HG03520 (cell line): ENCODE measurements around the gene SND1.

ENCODE experiments used
- ATAC-seq: cut with Tn5 transposase; IDR thresholded peaks from one replicate; pipeline ENCODE4 v1.9.1; 2021; ENCODE audit warnings: mild to moderate bottlenecking, moderate library complexity; ENCODE audit not compliant: unreplicated experiment

SND1 gene

GRCh38 chr7:127979113-127979727 lies 327.2 kb downstream of the SND1 start:
- ATAC-seq, result no peak

DNA sequence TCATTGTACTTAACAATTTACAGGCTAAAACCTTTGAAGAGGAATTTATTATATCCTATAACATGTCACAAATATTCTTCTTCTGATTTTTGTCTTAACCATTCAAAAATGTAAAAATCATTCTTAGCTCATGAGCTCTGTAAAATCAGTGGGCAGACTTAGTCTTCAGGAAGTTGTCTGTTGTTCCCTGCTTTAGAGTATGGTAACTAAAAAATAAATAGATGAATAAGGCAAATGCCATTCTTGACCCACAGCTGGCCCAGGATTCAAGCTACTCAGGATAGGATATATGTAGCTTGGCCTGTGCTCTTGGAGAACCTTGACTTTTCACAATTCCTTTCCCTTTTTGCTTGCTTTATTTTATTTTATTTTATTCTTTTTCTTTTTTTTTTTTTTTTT lies 327.7 kb downstream of the SND1 start:
- no peak for ATAC-seq

DNA sequence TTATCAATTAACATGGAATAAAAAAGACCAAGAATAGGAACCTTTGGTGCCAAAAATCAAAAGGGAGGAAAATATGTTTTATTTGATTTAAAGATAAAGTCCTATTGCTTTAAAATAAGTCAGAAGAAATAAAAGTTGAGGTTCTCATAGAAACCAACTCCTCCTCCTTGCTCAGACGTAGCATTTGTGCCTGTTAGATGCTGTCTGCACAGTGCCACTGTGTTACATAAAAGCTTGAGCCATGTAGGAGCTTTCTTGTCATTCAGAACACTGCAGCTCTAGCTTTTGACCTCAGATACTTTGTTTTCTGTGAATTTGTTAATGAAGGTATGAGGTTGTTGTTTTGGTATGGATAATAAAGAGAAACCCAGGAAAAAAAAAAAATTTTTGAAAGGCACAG lies 328.9 kb downstream of the SND1 start:
- ATAC-seq, result no peak

DNA sequence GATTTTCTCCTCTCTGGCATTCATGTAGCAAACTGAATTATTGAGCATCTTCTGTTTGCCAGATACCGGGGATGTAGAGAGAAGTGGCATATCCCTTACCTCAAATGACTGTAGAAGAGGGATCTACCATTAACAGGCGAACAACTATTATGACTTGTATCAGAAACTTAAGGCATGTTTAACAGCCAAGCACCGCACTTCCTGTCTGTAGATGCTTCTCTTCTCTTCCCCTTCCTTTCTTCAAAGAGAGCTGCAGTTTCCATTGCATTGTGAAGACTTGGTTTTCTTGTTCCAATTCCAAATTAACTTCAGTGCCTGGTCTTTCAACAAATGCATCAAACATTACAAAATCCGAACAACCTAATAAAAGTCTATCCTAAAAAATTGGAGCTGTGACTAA lies 330.0 kb downstream of the SND1 start:
- no peak for ATAC-seq

GRCh38 chr7:127983804-127984332 lies 331.9 kb downstream of the SND1 start:
- ATAC-seq, result no peak

DNA sequence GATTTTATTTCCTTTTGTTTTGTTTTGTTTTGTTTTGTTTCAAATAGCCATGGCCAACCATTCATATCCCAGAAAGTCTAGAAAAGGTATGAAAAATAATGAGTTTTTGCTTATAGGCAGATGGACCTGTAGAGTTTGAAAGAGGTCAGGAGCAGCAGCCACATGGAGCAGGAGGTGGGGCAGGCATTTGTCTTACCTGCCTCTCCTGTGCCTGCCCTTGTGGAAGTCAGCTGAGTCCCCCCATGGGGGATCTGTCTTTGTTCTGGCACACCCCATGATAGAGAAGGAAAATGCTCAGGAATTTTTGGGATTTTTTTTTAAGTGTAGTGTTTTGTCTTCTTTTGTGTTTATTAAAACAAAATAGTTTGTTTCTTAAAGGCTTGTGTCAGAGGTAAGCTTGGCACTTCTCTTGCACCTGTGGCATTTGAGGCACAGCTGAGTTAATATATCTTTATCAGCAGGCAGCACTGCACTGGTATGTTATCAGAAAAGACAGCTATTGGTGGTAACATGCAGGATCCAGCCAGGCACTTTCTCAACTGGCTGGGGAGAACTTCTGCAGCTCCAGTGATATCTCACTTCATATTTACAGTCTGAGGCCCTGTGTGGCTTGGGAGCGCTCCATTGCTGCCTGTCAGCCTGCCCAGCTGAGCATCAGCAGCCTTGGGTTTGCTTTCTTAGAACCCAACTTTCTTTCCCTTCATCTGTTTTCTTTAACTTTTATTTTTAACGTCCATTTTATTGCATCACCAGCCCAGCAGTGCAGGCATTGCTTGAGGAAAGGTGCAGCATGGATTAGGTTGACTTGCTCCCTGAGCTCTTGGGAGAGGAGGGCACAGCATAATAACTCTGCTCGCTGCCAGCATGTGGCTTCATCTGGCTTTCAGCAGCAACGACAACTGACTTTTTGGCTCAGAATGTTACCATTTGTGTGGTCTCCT lies 334.9 kb downstream of the SND1 start:
- ATAC-seq, result no peak

GRCh38 chr7:127988751-127989150 lies 336.8 kb downstream of the SND1 start:
- no peak for ATAC-seq

GRCh38 chr7:127993317-127993716 lies 341.3 kb downstream of the SND1 start:
- ATAC-seq, result no peak

DNA sequence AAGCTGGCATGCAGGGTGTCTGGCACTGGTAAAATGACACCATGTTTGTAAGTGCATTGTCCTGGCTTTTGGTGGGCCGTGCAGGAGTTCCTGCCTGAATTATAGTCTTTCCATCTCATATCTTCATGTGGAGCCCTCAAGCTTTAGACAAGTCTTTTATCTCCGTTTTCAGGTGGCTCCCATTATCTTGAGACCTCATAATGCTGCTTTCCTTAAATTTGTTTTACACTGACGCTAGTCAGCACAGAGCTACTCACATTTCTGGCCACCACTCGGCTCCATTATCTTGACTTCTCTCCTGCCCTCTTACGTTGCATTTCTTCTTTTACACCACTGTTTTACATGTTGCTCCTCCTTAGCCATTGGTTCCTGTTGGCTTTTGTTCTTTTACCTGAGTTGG lies 342.0 kb downstream of the SND1 start:
- no peak for ATAC-seq

DNA sequence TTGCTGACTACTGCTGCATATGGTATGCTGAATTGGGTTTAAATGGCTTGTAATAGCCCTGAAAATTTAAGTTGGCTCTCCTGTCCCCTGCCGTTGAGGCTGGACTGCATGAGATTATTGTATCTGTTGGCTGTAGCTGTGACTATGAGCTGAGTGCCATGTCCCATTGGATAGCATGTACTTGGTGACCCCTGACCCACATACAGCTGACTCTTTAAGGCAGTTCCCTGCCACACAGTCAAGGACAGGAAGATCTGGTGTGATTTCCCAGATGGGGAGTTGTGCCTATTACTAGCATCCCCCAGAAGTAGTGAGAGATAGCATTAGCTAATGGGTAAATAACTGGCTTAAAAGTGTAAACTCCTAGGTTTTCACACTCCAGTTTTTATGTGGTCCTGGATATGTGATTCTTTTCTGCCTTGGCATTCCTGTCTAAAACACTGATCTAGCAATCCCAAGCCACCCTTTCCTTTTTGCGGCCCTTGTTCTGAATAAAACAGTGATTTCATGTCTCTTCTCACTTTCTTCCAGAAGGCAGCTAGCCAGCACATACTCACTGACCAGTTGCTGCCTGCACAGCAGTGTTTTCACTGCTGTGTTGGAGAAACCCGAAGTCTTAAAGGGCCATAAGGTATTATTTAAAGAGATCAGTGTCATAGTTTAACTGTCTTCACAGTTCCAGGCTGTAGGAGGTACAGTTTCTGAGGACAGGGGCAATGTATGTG lies 343.3 kb downstream of the SND1 start:
- no peak for ATAC-seq

- ATAC-seq, result no peak
Measured at GRCh38 chr7:127995881-127996215, 343.9 kb downstream of the SND1 start.

DNA sequence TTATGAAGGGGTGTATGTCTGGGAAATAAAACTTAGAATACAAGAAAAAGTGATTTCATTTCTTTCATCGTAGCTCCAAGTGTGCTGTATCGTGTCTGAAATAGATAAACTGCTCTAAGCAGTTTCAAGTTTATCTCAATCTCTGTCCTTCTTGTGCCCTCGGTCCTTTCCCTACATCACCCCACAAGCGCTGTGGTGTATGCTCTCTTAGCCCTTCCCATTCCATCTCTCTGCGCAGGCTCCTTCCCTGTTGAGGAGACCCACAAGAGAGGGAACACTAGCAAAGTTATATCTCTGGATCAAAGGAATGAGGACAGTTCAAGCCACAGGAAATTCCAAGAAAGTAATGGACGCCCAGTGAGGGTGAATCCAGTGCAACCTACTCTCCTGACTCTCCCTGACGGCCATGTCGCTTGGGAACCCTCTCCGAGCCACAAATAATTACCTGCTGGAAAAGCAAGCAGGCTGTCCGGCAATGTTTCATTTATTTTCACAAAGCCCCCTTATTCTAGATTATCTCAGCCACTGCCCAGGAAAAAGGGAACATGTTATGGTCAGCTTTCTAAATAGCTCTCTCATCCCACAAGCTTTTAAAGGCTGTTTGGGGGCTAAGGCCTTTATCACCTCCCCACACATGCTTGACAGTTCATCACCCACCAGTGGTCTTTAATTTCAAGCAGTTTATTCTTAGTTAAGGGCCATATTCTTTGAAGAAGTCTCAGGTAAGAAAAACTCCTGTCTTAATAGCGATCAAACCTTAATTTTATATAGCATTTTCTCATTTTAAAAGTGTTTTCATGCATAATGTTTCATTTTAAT lies 344.5 kb downstream of the SND1 start:
- no peak for ATAC-seq

- ATAC-seq, result no peak
Measured at GRCh38 chr7:127997226-127997922, 345.4 kb downstream of the SND1 start.

DNA sequence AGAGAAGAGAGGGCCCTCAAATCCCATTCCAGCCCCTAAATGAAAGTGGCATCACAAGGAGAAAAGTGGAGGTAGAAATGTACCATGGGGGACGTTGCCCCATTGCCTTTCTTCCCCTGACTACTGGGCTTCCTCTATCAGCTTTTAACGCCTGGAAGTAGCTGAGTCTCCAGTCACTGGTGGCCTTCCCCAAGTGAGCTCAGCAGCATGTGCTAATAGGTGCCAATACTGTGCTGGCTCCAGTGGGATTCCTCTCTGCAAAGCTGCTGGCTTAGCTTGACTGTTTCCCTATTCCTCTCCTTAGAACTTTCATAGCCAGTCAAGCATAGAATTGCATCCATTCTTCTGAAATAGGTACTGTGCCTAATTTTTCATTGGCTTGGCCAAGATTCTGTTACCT lies 346.7 kb downstream of the SND1 start:
- no peak for ATAC-seq

GRCh38 chr7:128000048-128000447 lies 348.1 kb downstream of the SND1 start:
- ATAC-seq, result no peak

DNA sequence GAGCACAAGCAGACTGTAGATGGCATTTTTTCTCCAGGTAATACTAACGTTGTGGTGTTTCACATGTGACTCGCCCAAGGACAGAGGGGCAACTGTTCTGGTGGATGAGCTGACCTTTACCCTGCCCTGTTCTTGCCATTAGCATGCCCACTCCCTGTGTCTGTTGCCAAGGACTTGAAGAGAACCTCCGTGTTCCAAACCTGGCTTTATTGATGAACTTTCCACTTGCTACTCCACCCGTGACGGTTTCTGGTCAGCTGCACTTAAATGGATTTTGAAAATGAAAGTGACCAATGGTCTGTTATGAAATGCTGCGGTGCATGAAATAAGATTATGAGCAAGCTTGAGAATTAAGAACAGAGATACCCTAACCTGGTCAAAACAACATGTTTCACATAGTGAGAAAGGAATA lies 348.9 kb downstream of the SND1 start:
- peak; percentile 75 for ATAC-seq

- peak; percentile 49 for ATAC-seq
Measured at GRCh38 chr7:128003167-128003566, 351.2 kb downstream of the SND1 start.

GRCh38 chr7:128003787-128004186 lies 351.8 kb downstream of the SND1 start:
- no peak for ATAC-seq

GRCh38 chr7:128004623-128005022 lies 352.6 kb downstream of the SND1 start:
- no peak for ATAC-seq

- no peak for ATAC-seq
Measured at GRCh38 chr7:128005117-128005516, 353.1 kb downstream of the SND1 start.
